Epithelial cell of esophagus (primary cell): ENCODE data around the gene RPS14.

ENCODE experiments used
- DNase-seq: peaks from one replicate; pipeline ENCODE4 v3.0.0; 2010; ENCODE audit warnings: low read depth
- H3K4me3 ChIP-seq: 2 replicates; pipeline ENCODE4 v1.5.1; 2011; ENCODE audit warnings: mild to moderate bottlenecking, low read length, control low read depth
- CTCF ChIP-seq: IDR thresholded peaks from 2 replicates; pipeline ENCODE4 v1.5.1; 2011; ENCODE audit warnings: low read depth, mild to moderate bottlenecking, low read length, control low read depth, inconsistent platforms; ENCODE audit not compliant: insufficient read depth; ENCODE audit errors: missing control alignments

RPS14 gene

GRCh38 chr5:150446583-150446982, 3.0 kb downstream of the RPS14 start:
- no peak for TF ChIP-seq CTCF
- no peak overlapping the region for H3K4me3 ChIP-seq
- no peak for DNase-seq

- no peak for TF ChIP-seq CTCF
- H3K4me3 ChIP-seq = no peak overlapping the region
These were observed 3.5 kb downstream of the RPS14 start for GRCh38 chr5:150446088-150446487.

GRCh38 chr5:150444770-150445169, 4.8 kb downstream of the RPS14 start:
- no peak overlapping the region for H3K4me3 ChIP-seq
- TF ChIP-seq CTCF = no peak
- no peak for DNase-seq

More at GRCh38 chr5:150446088-150446487, 3.5 kb downstream of the RPS14 start:
- no peak for DNase-seq

GRCh38 chr5:150443242-150444075, 6.1 kb downstream of the RPS14 start:
- H3K4me3 ChIP-seq = no peak overlapping the region
- no peak for TF ChIP-seq CTCF
- no peak for DNase-seq

- no peak for DNase-seq
- H3K4me3 ChIP-seq = no peak overlapping the region
- no peak for TF ChIP-seq CTCF
These were observed 6.8 kb downstream of the RPS14 start for GRCh38 chr5:150442699-150443080.

- TF ChIP-seq CTCF = no peak
- H3K4me3 ChIP-seq = no peak overlapping the region
- DNase-seq = no peak
These were observed 7.5 kb downstream of the RPS14 start for GRCh38 chr5:150441813-150442698.
